Tibial nerve (tissue), 4 donors: ENCODE results near the gene OCA2.

Experiments
- CTCF ChIP-seq, 5 experiments: fragments of 200-600 bp in 3 of 5; fragments of 450-650 bp in 2 of 5; sonication (generic) in 3 of 5; IDR thresholded peaks; one replicate each; pipeline ENCODE4 v1.5.1; 2016 to 2019; ENCODE audit warnings: antibody characterized with exemption in 5 of 5, mild to moderate bottlenecking in 3 of 5, moderate library complexity in 2 of 5
- EP300 ChIP-seq, 2 donors: sonication (generic); formaldehyde crosslinking; IDR thresholded peaks; one replicate each; pipeline ENCODE4 v1.6.1; 2017; ENCODE audit warnings: antibody characterized with exemption in 2 of 2, mild to moderate bottlenecking in 1 of 2
- POLR2A ChIP-seq, 2 donors: fragments of 450-650 bp; IDR thresholded peaks; one replicate each; pipeline ENCODE4 v1.6.1; 2017; ENCODE audit warnings: antibody characterized with exemption in 2 of 2, mild to moderate bottlenecking in 2 of 2, moderate library complexity in 2 of 2

DNA sequence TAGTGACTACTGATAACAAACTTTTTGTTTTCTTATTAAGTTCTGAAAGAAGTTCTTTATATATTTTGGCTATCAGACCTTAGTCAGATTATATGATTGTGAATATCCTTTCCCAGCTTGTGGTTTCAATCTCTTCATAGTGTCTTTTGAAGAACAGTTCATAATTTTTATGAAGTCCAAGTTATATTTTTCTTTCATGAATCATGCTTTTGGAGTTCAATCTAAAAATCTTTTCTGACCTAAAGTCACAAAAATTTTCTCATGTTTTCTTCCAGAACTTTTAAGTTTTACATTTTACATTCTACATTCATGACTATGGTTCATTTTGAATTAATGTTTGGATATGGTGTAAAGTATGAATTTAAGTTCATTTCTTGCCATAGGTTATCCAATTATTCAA lies 34.2 kb upstream of the OCA2 start:
- no peak for TF ChIP-seq CTCF (IDR thresholded peaks at IDR 0.05)
- no peak for TF ChIP-seq POLR2A (IDR thresholded peaks at IDR 0.05)
- no peak for TF ChIP-seq EP300 (IDR thresholded peaks at IDR 0.05)
